ENCODE data around the gene KRT3.

DNA sequence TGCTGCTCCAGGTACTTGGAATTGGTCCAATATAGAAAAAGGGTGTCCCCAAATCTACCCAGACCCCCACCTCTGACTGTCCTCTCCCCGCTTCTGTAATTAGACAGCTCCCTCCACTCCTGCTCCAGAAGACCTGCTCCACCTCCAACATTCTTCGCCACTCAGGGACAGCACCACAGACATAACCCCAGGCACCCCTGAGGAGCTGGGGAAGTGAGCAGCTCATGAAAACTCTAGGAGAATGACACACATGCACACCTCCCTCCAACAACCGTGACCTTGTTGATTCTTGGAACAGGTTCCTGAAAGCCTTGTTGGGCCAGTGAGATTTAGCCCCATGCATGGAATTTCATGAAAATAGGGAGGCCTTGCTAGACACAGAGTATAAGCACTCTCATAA lies 9.8 kb upstream of the KRT3 start:
- no peak for TF ChIP-seq POLR2A (IDR thresholded peaks at IDR 0.05)
- TF ChIP-seq, protein P1, sequence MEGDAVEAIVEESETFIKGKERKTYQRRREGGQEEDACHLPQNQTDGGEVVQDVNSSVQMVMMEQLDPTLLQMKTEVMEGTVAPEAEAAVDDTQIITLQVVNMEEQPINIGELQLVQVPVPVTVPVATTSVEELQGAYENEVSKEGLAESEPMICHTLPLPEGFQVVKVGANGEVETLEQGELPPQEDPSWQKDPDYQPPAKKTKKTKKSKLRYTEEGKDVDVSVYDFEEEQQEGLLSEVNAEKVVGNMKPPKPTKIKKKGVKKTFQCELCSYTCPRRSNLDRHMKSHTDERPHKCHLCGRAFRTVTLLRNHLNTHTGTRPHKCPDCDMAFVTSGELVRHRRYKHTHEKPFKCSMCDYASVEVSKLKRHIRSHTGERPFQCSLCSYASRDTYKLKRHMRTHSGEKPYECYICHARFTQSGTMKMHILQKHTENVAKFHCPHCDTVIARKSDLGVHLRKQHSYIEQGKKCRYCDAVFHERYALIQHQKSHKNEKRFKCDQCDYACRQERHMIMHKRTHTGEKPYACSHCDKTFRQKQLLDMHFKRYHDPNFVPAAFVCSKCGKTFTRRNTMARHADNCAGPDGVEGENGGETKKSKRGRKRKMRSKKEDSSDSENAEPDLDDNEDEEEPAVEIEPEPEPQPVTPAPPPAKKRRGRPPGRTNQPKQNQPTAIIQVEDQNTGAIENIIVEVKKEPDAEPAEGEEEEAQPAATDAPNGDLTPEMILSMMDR (IDR thresholded peaks at IDR 0.05), result no peak
